Activated CD8-positive, alpha-beta T cell treated with anti-CD3 and anti-CD28 coated beads for 36 hours (primary cell): ENCODE data around the gene BIRC6. TPM values are rescaled to one million over a fixed set of nuclear protein-coding genes. Genes with fewer than 3 reads are reported as not detected.

ENCODE experiments used
- ATAC-seq: fragments of 200-7000 bp; cut with Tn5 transposase; one replicate; pipeline ENCODE4 v1.10.0; 2021; ENCODE audit warnings: mild to moderate bottlenecking, moderate library complexity
- CTCF ChIA-PET: fragments of 350-600 bp; sonication (Branson Sonifier 250); formaldehyde crosslinking; loops from one replicate; lab custom pipeline; 2021; ENCODE audit warnings: antibody characterized with exemption; lab: Charles Lee
- POLR2A ChIA-PET: fragments of 350-600 bp; sonication (Branson Sonifier 250); formaldehyde crosslinking; loops from one replicate; lab custom pipeline; 2021; ENCODE audit warnings: antibody characterized with exemption; lab: Charles Lee
- DNase-seq: peaks from one replicate; pipeline ENCODE4 v3.0.0-alpha.2; 2020
- H3K27ac Mint-ChIP-seq: one replicate; pipeline ENCODE4 v1.8.0; 2021; ENCODE audit warnings: mild to moderate bottlenecking, mixed read lengths
- H3K27me3 Mint-ChIP-seq: one replicate; pipeline ENCODE4 v1.8.0; 2021; ENCODE audit warnings: mixed read lengths
- H3K36me3 Mint-ChIP-seq: one replicate; pipeline ENCODE4 v1.8.0; 2021; ENCODE audit warnings: low read depth, mixed read lengths
- H3K4me1 Mint-ChIP-seq: one replicate; pipeline ENCODE4 v1.8.0; 2021; ENCODE audit warnings: low read depth, mixed read lengths
- H3K4me3 Mint-ChIP-seq: one replicate; pipeline ENCODE4 v1.8.0; 2021; ENCODE audit warnings: mild to moderate bottlenecking, moderate library complexity, mixed read lengths
- H3K9me3 Mint-ChIP-seq: one replicate; pipeline ENCODE4 v1.8.0; 2021; ENCODE audit warnings: mixed read lengths
- intact Hi-C: fragments of 100-400 bp; cut with micrococcal nuclease; formaldehyde crosslinking; loops from one replicate; pipeline ENCODE4 v1.10.0; 2022
- total RNA-seq, 2 experiments: library from RNA; stranded (reverse); gene quantifications; one replicate each; pipeline ENCODE4 v1.2.3, GENCODE V29; 2021
- TF ChIP-seq, protein P1 (sequence below): fragments of 200-600 bp; IDR thresholded peaks from one replicate; pipeline ENCODE4 v1.8.0; 2022; ENCODE audit warnings: antibody characterized with exemption, mild to moderate bottlenecking

Gene BIRC6
- total RNA-seq, 2 experiments from 2014 or later = 68.8 to 69.6 TPM

DNA sequence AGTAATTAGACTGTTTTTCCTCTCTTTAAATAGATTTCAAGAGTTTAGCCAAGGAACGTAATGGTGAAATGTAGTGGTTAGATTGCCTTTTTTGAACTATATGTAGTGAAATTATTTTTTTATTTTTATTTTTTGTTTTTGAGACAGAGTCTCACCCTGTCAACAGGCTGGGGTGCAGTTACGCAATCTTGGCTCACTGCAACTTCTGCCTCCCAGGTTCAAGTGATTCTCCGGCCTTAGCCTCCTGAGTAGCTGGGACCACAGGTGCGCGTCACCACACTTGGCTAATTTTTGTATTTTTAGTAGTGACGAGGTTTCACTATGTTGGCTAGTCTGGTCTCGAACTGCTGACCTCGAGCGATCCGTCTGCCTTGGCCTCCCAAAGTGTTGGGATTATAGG lies 60.8 kb downstream of the BIRC6 start:
- Mint-ChIP-seq H3K9me3 (no peaks in the 10 kb centered on the region), H3K27me3 (no peaks in the 10 kb centered on the region), H3K27ac (no peak overlapping the region), H3K4me1 (peaks cover 23% of the 10 kb centered on the region), H3K36me3 (peaks cover 32% of the 10 kb centered on the region), H3K4me3 (no peak overlapping the region)
- ChIA-PET CTCF (interaction anchor here (1.2 kb wide), 1 partner anchor 11 kb away, joined by 3 read pairs; no protein-coding TSS in a partner anchor), POLR2A (no interaction called here)
- DNase-seq (no peak), ATAC-seq (no peak)
- intact Hi-C loops = no loop called here
- TF ChIP-seq, protein P1, sequence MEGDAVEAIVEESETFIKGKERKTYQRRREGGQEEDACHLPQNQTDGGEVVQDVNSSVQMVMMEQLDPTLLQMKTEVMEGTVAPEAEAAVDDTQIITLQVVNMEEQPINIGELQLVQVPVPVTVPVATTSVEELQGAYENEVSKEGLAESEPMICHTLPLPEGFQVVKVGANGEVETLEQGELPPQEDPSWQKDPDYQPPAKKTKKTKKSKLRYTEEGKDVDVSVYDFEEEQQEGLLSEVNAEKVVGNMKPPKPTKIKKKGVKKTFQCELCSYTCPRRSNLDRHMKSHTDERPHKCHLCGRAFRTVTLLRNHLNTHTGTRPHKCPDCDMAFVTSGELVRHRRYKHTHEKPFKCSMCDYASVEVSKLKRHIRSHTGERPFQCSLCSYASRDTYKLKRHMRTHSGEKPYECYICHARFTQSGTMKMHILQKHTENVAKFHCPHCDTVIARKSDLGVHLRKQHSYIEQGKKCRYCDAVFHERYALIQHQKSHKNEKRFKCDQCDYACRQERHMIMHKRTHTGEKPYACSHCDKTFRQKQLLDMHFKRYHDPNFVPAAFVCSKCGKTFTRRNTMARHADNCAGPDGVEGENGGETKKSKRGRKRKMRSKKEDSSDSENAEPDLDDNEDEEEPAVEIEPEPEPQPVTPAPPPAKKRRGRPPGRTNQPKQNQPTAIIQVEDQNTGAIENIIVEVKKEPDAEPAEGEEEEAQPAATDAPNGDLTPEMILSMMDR = no peak

DNA sequence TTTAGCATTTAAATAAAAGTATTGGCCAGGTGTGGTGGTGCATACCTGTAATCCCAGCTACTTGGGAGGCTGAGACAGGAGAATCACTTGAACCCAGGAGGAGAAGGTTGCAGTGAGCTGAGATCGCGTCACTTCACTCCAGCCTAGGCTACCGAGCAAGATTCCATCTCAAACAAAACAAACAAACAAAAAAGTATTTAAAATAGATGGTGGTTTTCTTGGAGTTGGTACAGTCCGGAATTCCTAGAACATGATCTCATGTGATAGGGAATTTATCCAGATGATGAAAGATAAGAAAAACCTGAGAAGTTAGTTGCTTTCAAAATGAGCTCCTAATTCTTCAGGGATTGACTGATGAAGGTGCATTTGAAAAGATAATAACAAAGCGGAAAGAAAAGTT lies 62.0 kb downstream of the BIRC6 start:
- Mint-ChIP-seq H3K27ac (no peak overlapping the region), H3K4me1 (peaks cover 30% of the 10 kb centered on the region), H3K9me3 (no peaks in the 10 kb centered on the region), H3K36me3 (peaks cover 37% of the 10 kb centered on the region), H3K4me3 (no peak overlapping the region), H3K27me3 (no peaks in the 10 kb centered on the region)
- intact Hi-C loops = no loop called here
- CTCF ChIA-PET = interaction anchor here (1.2 to 1.7 kb wide), 2 partner anchors 12 to 36 kb away, joined by 3 to 4 read pairs; no protein-coding TSS in a partner anchor
- no peak for ATAC-seq
- POLR2A ChIA-PET = no interaction called here
- TF ChIP-seq, protein P1 = no peak
- no peak for DNase-seq

DNA sequence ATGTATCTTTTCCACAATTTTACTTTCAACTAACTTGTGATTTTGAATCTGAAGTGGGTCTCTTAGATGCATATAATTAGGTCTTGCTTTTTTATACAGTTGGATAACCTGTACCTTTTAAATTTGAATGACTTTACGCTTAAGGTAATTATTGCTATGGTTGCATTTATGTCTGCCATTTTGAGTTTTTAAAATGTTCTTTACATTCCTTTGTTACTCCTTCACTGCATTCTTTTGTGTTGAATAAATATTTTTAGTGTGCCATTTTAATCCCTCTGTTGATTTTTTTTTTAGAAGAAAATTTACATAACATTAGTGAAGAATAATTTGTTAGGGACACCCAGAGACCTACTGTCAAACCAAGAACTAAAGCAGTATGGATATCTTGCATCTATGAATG lies 65.3 kb downstream of the BIRC6 start:
- Mint-ChIP-seq H3K9me3 (no peaks in the 10 kb centered on the region), H3K4me1 (peaks cover 53% of the 10 kb centered on the region), H3K4me3 (no peak overlapping the region), H3K27ac (no peak overlapping the region), H3K36me3 (peaks cover 45% of the 10 kb centered on the region), H3K27me3 (no peaks in the 10 kb centered on the region)
- CTCF ChIA-PET = no interaction called here
- DNase-seq (no peak), ATAC-seq (no peak)
- TF ChIP-seq, protein P1 = no peak
- POLR2A ChIA-PET = no interaction called here
- intact Hi-C loops = no loop called here

DNA sequence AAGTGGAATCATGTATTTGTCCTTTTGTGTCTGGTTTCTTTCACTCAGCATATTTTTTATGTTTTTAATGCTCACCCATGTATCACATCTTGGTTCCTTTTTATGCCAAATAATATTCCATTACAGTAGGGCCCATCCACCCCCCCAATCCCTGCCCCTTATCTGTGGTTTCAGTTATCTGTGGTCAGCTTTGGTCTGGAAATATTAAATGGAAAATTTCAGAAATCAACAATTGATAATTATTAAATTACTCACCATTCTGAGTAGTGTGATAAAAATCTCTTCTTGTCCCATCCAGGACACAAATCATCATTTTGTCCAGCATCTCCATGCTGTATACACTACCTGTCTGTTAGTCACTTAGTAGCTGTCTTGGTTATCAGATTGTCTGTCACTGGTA lies 66.7 kb downstream of the BIRC6 start:
- intact Hi-C loops = no loop called here
- Mint-ChIP-seq H3K4me3 (no peak overlapping the region), H3K27me3 (no peaks in the 10 kb centered on the region), H3K9me3 (no peaks in the 10 kb centered on the region), H3K4me1 (peaks cover 59% of the 10 kb centered on the region), H3K27ac (no peak overlapping the region), H3K36me3 (peaks cover 39% of the 10 kb centered on the region)
- ChIA-PET POLR2A (no interaction called here), CTCF (no interaction called here)
- no peak for ATAC-seq
- TF ChIP-seq, protein P1 = no peak
- no peak for DNase-seq

DNA sequence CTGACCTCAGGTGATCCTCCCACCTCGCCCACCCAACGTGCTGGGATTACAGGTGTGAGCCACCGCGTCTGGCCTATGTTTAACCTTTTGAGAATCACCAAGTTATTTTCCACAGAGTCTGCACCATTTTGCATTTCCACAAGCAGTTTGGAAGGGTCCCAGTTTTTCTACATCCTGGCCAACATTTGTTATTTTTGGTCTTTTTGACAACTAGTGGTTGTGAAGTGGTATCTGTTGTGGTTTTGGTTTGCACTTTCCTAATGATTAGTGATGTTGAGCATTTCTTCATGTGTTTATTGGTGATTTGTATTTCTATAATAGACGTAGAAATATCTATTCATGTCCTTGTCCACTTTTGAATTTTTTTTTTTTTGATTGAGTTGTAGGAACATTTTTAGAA lies 67.9 kb downstream of the BIRC6 start:
- H3K4me3 Mint-ChIP-seq = no peak overlapping the region
- H3K27ac Mint-ChIP-seq = no peak overlapping the region
- peaks cover 38% of the 10 kb centered on the region for H3K36me3 Mint-ChIP-seq
- DNase-seq (no peak), ATAC-seq (no peak)
- TF ChIP-seq, protein P1 = no peak
- no peaks in the 10 kb centered on the region for H3K9me3 Mint-ChIP-seq
- intact Hi-C loops = no loop called here
- no peaks in the 10 kb centered on the region for H3K27me3 Mint-ChIP-seq
- POLR2A ChIA-PET = no interaction called here
- CTCF ChIA-PET = no interaction called here
- peaks cover 59% of the 10 kb centered on the region for H3K4me1 Mint-ChIP-seq
